NCI-H2196 treated with DMSO at 0.1 percent for 48 hours (cell line): ENCODE measurements around the gene HSDL1.

Source experiments
- DNase-seq: peaks from one replicate; lab custom pipeline; 2025; ENCODE audit not compliant: unreplicated experiment; lab: John Stamatoyannopoulos, UW

HSDL1 gene

GRCh38 chr16:84176192-84177053 lies 31.4 kb upstream of the HSDL1 start:
- DNase-seq, result no peak

DNA sequence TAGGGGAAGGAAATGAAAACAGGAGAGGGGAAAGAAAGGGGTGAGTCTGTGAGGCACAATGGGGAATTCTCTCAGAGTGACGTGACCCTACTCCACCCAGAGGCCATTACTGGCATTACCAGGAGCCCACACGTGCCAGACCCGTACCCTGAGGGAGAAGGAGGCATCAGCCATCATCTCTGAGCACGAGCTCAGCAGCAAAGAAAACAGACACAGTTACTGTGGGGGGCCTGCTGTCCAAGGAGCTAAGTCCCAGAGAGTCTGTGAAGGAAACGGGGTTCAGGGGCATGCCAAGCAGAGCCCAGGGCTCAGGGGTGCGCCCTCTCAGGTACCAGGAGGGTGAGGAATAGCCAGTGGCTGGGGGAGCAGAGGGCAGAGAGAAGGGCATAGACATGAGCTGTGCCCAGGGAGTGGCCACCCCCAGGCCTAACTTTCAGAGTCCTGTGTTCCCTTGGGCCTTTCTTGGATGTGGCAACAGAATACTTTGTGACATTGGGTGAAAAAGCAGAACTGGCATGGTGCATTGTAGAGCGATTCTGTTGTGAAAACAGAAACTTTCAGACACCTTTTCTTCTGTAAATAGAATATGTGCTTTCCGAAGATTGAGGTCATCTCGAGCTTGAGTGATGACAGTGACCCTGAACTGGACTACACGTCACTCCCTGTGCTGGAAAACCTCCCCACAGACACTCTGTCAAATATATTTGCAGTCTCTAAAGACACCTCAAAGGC lies 30.5 kb upstream of the HSDL1 start:
- DNase-seq, result no peak

GRCh38 chr16:84174396-84174795 lies 29.4 kb upstream of the HSDL1 start:
- DNase-seq, result no peak

- DNase-seq, result no peak
These were observed 24.9 kb upstream of the HSDL1 start for GRCh38 chr16:84169765-84170310.

DNA sequence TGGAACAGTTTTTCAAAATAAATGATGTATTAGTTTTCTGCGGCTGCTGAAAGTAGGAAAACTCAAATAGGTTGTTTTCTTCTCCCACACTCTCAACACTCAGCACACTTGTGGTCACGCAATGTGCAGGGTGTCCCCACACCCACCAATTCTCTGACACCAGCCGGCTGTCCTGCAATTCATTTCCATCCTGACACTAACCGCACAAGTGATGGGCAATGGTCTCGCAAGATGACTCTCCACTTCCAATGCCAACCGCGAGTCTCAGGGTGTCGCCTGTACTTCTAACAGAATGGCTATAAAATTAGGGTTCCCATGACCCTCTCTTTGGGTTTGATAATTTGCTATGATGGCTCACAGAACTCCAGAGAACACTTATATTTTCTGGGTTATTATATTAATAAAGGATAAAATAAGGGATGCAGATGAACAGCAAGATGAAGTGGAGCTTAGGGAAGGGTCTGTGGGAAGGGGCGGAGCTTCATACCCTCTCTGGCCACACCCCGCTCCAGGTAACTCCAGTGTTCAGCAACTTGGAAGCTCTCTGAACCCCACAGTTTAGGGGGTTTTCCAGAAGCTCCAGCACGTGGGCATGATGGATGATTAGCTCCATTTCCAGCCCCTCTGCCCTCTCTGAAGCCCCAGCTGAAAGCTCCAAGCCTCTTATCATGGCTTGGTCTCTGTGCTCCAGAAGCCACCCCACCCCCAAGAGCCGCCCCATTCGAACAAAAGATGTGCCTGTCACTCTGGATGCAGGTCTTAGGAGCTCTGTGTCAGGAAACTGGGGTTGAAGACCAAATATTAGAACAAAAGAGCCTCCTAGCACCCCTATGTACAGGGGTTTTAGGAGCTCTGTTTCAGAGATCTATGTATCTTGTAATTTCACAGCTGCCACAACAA lies 22.1 kb upstream of the HSDL1 start:
- DNase-seq, result no peak

DNA sequence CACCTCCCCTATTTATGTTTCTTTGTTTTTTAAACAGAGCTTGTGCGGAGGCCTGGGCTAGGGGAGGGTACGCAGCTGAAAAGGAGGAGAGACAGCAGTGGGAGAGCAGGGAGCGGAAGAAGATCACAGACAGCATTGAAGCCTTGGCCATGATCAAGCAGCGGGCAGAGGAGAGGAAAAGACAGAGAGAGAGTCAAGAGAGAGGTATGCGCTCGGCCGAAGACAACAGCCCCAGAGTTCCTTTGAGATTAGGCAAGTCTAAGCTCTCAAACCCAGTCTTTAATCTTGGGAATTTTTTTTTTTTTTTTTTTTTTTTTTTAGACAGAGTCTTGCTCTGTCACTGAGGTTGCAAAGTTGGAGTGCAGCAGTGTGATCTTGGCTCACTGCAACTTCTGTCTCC lies 20.8 kb upstream of the HSDL1 start:
- DNase-seq, result no peak

GRCh38 chr16:84161801-84162200 lies 16.8 kb upstream of the HSDL1 start:
- no peak for DNase-seq

GRCh38 chr16:84161037-84161436 lies 16.1 kb upstream of the HSDL1 start:
- no peak for DNase-seq

- DNase-seq, result no peak
These were observed 14.8 kb upstream of the HSDL1 start for GRCh38 chr16:84159800-84160199.

GRCh38 chr16:84159007-84159406 lies 14.0 kb upstream of the HSDL1 start:
- no peak for DNase-seq

GRCh38 chr16:84156342-84156784 lies 11.4 kb upstream of the HSDL1 start:
- no peak for DNase-seq

- DNase-seq, result no peak
These were observed 10.8 kb upstream of the HSDL1 start for GRCh38 chr16:84155771-84156170.

DNA sequence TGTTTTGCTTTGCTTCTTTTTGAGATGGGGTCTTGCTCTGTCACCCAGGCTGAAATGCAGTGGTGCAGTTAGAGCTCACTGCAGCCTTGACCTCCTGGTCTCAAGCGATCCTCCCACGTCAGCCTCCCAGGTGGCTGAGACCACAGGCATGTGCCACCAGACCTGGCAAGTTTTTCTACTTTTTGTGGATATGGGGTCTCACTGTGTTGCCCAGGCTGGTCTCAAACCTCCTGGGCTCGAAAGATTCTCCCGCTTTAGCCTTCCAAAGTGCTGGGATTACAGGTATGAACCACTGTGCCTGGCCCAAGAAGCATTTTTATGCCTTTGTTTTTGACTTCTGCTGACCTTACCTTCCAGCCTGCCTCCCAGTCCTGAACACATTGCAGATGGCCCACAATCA lies 10.2 kb upstream of the HSDL1 start:
- DNase-seq, result no peak

GRCh38 chr16:84153660-84154214 lies 8.8 kb upstream of the HSDL1 start:
- DNase-seq, result no peak

DNA sequence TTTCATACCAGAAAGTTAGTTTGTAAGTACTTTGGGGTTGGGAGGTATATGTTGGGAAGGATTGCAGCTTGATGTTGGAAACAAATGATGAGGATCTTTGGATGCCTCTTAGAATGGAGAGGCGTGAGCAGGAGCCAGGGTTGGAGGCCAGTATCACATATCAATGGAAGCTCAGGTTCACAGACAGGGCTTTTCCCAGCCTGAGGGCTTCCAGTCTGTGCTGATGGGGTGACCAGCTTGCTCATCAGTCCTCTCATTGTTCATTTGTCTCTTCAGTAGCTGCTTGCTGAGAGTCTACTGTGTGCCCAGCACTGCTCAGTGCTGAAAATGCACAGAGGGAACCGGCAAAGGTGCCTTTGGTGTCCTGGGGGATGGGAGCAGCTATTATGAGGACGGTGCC lies 5.9 kb upstream of the HSDL1 start:
- no peak for DNase-seq

- no peak for DNase-seq
These were observed 643 bp downstream of the HSDL1 start for GRCh38 chr16:84144209-84144858.

DNA sequence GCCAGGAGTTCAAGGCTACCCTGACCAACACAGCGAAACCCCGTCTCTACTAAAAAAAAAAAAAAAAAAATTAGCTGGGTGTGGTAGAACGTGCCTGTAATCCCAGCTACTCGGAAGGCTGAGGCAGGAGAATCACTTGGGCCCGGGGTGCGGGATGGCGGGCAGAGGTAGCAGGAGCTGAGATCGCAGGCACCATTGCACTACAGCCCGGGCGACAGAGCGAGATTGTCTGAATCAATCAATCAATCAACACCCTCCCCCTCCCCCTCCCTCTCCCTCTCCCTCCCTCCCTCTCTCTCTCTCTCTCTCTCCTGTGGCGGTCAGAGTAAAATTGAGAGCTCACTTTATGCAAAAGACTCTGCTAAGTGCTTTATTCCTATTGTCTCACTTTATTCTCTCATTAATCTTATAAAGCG lies 1.2 kb downstream of the HSDL1 start:
- DNase-seq, result no peak

DNA sequence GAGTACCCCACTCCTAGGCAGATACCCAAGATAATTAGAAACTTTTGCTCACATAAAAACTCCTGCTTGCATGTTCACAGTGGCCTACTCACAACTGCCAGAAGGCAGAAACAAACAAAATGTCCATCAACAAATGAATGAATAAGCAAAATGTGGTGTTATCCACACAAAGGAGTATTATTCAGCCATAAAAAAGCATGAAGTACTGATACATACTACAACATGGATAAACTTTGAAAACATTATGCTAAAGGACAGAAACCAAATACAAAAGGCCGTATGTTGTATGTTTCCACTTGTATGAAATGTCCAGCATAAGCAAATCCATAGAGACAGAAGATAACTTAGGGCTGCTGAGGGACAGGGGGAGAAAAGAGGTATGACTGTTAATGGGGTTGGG lies 1.9 kb downstream of the HSDL1 start:
- DNase-seq, result no peak

GRCh38 chr16:84141143-84141670 lies 3.8 kb downstream of the HSDL1 start:
- no peak for DNase-seq
